AG09319 (cell line): ENCODE data around the gene MXRA8.

Experiments
- DNase-seq: peaks from one replicate; pipeline ENCODE4 v3.0.0-alpha.2; 2010; ENCODE audit warnings: low read depth; ENCODE audit errors: extremely low read depth
- TF ChIP-seq, protein P1 (sequence below): IDR thresholded peaks from 2 replicates; pipeline ENCODE4 v1.5.1; 2011; ENCODE audit warnings: low read depth, mild to moderate bottlenecking, inconsistent platforms, low read length, moderate library complexity

MXRA8 gene

DNA sequence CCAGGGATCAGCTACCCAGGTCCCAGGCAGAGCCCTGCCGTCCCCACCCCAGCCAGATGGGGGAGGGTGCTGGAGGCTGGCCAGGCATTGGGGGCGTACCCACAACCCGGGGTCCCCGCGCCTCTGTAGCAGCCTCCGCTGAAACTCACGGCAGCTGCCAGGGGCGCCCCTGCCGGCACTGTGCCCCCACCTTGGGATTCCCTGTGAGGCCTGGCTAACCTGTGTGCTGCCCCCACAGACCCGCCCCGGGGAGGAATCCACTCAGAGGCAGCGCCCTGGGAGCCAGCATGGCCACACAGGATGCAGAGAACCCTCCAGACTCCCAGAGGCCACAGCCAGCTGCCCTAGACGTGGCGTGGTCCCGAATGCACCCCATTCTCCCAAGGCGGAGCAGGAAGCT lies 13.0 kb downstream of the MXRA8 start:
- TF ChIP-seq, protein P1, sequence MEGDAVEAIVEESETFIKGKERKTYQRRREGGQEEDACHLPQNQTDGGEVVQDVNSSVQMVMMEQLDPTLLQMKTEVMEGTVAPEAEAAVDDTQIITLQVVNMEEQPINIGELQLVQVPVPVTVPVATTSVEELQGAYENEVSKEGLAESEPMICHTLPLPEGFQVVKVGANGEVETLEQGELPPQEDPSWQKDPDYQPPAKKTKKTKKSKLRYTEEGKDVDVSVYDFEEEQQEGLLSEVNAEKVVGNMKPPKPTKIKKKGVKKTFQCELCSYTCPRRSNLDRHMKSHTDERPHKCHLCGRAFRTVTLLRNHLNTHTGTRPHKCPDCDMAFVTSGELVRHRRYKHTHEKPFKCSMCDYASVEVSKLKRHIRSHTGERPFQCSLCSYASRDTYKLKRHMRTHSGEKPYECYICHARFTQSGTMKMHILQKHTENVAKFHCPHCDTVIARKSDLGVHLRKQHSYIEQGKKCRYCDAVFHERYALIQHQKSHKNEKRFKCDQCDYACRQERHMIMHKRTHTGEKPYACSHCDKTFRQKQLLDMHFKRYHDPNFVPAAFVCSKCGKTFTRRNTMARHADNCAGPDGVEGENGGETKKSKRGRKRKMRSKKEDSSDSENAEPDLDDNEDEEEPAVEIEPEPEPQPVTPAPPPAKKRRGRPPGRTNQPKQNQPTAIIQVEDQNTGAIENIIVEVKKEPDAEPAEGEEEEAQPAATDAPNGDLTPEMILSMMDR, result no peak
- DNase-seq, result no peak

DNA sequence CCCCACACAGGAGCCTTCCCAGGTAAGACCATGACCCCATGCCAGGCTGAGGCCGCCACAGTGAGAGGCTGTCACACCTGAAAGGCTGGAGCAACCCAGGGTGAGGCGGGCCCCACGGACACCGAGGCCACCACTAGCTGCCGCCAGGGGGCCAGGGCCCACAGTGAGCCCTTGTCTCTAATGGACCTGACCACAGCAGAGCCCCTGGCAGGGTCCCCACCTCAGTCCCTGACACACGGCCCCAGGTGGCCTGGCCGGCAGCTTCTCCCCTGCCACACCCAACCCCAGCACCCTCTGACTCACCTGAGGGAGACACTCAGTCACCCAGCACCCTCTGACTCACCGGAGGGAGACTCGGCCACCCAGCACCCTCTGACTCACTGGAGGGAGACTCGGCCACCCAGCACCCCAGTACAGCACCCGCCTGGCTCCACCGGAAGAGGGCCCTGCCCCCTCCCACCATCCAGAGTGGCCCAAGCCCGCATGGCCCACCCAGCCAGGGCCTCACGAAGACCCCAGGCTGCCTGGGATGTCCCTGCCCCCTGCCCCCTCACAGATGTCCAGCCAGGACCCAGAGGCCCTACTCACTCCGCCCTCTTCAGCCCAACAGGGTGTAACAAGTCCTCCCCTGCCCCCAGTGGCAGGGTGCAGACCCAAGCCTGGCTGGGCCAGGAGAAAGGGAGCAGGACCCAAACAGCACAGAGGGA lies 13.5 kb downstream of the MXRA8 start:
- no peak for DNase-seq
- TF ChIP-seq, protein P1, result peak; percentile 32

DNA sequence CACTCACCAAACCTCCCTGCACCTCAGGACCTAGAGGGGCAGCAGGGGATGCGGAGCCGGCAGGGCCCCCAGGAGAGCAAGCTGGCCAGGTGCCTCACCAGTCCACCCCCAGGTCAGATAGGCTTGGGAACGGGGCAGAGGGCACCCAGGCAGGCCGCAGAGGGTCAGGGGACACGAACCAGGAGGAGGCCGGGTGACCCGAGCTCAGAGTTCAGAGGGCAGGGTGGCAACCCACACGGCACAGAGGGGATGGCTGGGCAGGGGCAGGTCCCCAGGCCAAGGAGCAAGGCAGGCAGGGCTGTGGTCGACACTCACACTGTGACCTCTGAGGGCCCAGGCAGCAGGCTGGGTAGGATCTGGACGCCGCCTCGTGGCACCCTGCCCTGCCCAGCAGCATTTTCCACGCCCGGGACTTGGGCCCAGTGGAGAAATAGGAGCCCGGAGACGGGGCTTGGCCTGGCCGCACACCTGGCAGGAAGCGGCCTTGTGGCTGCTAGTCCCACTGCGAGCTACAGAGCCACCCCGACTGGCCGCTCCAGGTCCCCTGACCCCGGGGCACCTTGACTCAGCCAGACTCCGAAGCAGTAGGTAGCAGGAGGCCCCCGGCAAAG lies 14.4 kb downstream of the MXRA8 start:
- TF ChIP-seq, protein P1, result no peak
- DNase-seq, result no peak

DNA sequence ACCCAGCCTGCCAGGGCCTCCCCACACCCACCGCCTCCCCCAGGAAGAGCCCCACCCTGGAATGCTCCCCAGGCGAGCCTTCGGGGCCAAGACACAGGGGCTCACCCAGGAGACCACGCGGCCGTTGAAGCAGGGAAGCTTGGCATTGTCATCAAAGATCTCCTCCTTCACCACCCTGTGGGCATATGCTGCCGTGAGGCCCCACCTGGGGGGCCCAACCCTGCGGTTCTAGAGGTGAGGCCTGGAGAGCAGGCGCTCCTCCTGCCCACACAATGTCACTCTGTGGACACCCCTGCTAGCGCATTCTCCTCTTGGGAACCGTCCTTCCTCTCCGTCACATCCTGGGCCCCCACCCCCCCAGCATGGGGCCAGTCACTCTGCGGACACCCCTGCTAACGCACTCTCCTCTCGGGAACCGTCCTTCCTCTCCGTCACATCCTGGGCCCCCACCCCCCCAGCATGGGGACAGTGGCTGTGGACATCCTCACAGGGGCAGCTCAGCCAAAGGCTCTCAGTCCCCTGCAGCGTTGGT lies 15.7 kb downstream of the MXRA8 start:
- TF ChIP-seq, protein P1, result no peak
- no peak for DNase-seq

DNA sequence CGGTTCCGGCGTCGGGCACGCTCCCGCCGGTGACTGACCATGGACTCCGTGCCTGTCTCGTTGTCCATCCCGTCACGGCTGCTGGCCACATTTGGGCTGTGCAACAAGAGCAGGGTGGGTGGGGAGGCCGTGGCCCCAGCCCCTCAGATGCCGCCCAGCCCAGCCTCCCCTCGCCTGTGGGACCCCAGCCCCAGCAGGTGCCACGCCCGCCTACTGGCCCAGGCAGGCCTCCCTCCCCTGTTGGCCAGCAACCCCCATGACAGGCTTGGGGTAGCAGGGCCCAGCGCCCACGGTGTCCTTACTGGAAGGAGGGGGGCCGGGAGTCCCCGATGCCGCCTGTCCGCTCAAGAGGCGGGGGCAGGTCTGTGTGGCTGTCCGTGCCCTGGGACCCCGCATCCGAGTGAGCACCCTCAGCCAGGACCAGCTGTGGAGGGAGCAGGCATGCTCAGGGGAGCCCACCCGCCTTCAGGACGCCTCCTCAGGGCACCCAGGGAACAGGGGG lies 16.2 kb downstream of the MXRA8 start:
- no peak for DNase-seq
- TF ChIP-seq, protein P1, result no peak

DNA sequence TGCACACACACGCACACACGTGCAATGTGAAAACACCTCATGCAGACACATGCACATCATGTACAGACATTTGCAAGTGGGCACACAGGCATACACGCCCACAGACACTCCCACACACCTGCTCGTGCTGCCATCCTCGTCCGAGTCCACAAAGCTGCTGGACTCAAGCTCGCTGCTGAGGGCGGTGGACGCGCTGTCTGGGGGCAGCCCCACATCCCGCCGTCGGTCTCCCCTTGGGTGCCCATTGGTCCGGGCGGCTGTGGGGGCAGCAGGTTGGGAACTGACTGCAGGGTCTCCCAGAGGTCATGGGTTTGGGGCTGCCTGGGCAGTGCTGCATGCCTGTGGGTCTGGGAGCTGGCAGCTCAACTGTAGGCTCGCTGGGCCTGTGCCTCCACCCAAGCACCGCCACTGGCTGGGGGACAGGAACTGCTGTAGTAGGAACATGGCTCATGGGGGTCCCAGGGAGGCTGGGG lies 16.8 kb downstream of the MXRA8 start:
- TF ChIP-seq, protein P1, result no peak
- no peak for DNase-seq

DNA sequence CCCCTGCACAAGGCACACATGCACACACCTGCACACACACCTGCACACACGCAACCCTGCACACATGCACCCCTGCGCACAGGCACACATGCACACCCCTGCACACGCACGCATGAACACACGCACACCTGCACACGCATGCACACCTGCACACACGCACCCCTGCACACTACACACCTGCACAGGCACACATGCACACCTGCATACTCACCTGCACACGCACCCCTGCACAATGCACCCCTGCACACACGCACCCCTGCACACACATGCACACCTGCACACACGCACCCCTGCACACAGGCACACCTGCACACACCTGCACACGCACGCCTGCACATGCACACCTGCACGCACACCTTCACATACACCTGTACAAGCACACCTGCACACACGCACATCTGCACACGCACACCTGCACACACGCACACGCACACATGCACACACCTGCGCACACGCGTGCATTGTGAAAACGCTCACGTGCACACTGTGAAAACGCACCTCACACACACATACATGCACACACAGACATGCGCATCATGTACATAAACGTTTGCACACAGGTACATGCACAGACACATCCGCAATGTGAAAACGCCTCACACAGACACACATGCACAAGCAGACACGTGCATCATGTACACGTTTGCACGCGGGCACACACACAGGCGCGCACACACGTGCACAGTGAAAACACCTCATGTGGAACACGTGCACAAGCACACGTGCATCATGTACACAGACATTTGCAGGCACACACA lies 17.4 kb downstream of the MXRA8 start:
- TF ChIP-seq, protein P1, result no peak
- no peak for DNase-seq
